H9 (cell line): Measurements from ENCODE around the gene KCNMA1. TPM values are rescaled to one million over a fixed set of nuclear protein-coding genes. Genes with fewer than 3 reads are reported as not detected.

Experiments
- DNase-seq: peaks from one replicate; pipeline ENCODE4 v3.0.0-alpha.2; 2017
- H2AFZ ChIP-seq: one replicate; pipeline ENCODE4 v1.6.1; 2013; ENCODE audit warnings: mild to moderate bottlenecking, low read length, control low read depth, moderate library complexity
- H2AK5ac ChIP-seq: 2 replicates; pipeline ENCODE4 v1.6.1; 2013; ENCODE audit warnings: low read length, control low read depth, mixed read lengths; ENCODE audit not compliant: insufficient read length
- H2BK120ac ChIP-seq: one replicate; pipeline ENCODE4 v1.6.1; 2013; ENCODE audit warnings: low read depth, mild to moderate bottlenecking, low read length, control low read depth, inconsistent platforms; ENCODE audit not compliant: poor library complexity, severe bottlenecking
- H2BK12ac ChIP-seq: 2 replicates; pipeline ENCODE4 v1.6.1; 2013; ENCODE audit warnings: low read length, control low read depth, mixed read lengths, low read depth; ENCODE audit not compliant: insufficient read length
- H2BK15ac ChIP-seq: 2 replicates; pipeline ENCODE4 v1.6.1; 2013; ENCODE audit warnings: low read depth, low read length, control low read depth
- H2BK20ac ChIP-seq: one replicate; pipeline ENCODE4 v1.6.1; 2013; ENCODE audit warnings: low read depth, mild to moderate bottlenecking, low read length, control low read depth, inconsistent platforms; ENCODE audit not compliant: poor library complexity, severe bottlenecking
- H2BK5ac ChIP-seq: 2 replicates; pipeline ENCODE4 v1.6.1; 2013; ENCODE audit warnings: low read length, control low read depth, mixed read lengths; ENCODE audit not compliant: insufficient read length
- H3K14ac ChIP-seq: 2 replicates; pipeline ENCODE4 v1.6.1; 2013; ENCODE audit warnings: low read length, control low read depth; ENCODE audit not compliant: insufficient read depth
- H3K18ac ChIP-seq: 2 replicates; pipeline ENCODE4 v1.6.1; 2013; ENCODE audit warnings: low read depth, mild to moderate bottlenecking, mixed read lengths, low read length, control low read depth; ENCODE audit not compliant: insufficient read length
- H3K23ac ChIP-seq: 2 replicates; pipeline ENCODE4 v1.6.1; 2013; ENCODE audit warnings: low read length, control low read depth, mixed read lengths, low read depth; ENCODE audit not compliant: insufficient read length
- H3K23me2 ChIP-seq: 2 replicates; pipeline ENCODE4 v1.6.1; 2013; ENCODE audit warnings: low read depth, mild to moderate bottlenecking, mixed read lengths, low read length, control low read depth; ENCODE audit not compliant: insufficient read length, poor library complexity, severe bottlenecking
- H3K27ac ChIP-seq: 2 replicates; pipeline ENCODE4 v1.5.1; 2013; ENCODE audit warnings: low read length, control low read depth, mixed read lengths, low read depth; ENCODE audit not compliant: insufficient read length
- H3K27me3 ChIP-seq: 2 replicates; pipeline ENCODE4 v1.6.1; 2013; ENCODE audit warnings: low read length, control low read depth, inconsistent platforms; ENCODE audit not compliant: insufficient read depth
- H3K4ac ChIP-seq: 2 replicates; pipeline ENCODE4 v1.6.1; 2013; ENCODE audit warnings: low read depth, mild to moderate bottlenecking, control low read depth, inconsistent platforms, low read length, moderate library complexity
- H3K4me1 ChIP-seq: 2 replicates; pipeline ENCODE4 v1.6.1; 2013; ENCODE audit warnings: low read length, control low read depth, inconsistent platforms; ENCODE audit not compliant: insufficient read depth
- H3K4me2 ChIP-seq: 2 replicates; pipeline ENCODE4 v1.6.1; 2013; ENCODE audit warnings: low read length, control low read depth, mixed read lengths; ENCODE audit not compliant: insufficient read length, insufficient read depth
- H3K56ac ChIP-seq: 2 replicates; pipeline ENCODE4 v1.6.1; 2013; ENCODE audit warnings: low read depth, mild to moderate bottlenecking, mixed read lengths, low read length, control low read depth; ENCODE audit not compliant: insufficient read length
- H3K79me1 ChIP-seq: 2 replicates; pipeline ENCODE4 v1.6.1; 2013; ENCODE audit warnings: low read depth, mild to moderate bottlenecking, moderate library complexity, low read length, control low read depth, inconsistent platforms; ENCODE audit not compliant: insufficient read depth, poor library complexity, severe bottlenecking
- H3K79me2 ChIP-seq: 2 replicates; pipeline ENCODE4 v1.6.1; 2013; ENCODE audit warnings: low read length, control low read depth, inconsistent platforms; ENCODE audit not compliant: insufficient read depth
- H3K9ac ChIP-seq: 2 replicates; pipeline ENCODE4 v1.6.1; 2013; ENCODE audit warnings: low read length, control low read depth, mixed read lengths; ENCODE audit not compliant: insufficient read length; ENCODE audit errors: extremely low read depth
- H3K9me3 ChIP-seq: one replicate; pipeline ENCODE4 v1.6.1; 2013; ENCODE audit warnings: low read depth, low read length, inconsistent platforms; ENCODE audit not compliant: control insufficient read depth
- H3T11ph ChIP-seq: one replicate; pipeline ENCODE4 v1.6.1; 2013; ENCODE audit warnings: mild to moderate bottlenecking, low read length, control low read depth, inconsistent platforms
- H4K20me1 ChIP-seq: one replicate; pipeline ENCODE4 v1.6.1; 2013; ENCODE audit not compliant: control insufficient read depth, insufficient read length, insufficient read depth
- H4K5ac ChIP-seq: 2 replicates; pipeline ENCODE4 v1.6.1; 2013; ENCODE audit warnings: low read depth, mild to moderate bottlenecking, mixed read lengths, low read length, control low read depth; ENCODE audit not compliant: insufficient read length
- H4K8ac ChIP-seq: replicated peaks from 2 replicates; pipeline ENCODE4 v1.6.1; 2013; ENCODE audit warnings: low read length, control low read depth, mixed read lengths, low read depth; ENCODE audit not compliant: insufficient read length
- H4K91ac ChIP-seq: 2 replicates; pipeline ENCODE4 v1.6.1; 2013; ENCODE audit warnings: low read depth, mild to moderate bottlenecking, moderate library complexity, mixed read lengths, low read length, control low read depth; ENCODE audit not compliant: insufficient read length
- H3K27ac Mint-ChIP-seq, 3 experiments: 2 replicates in 2 of 3; 3 replicates in 1 of 3; pipeline ENCODE4 v1.8.0; 2020 to 2021; ENCODE audit warnings: mixed read lengths in 3 of 3, mild to moderate bottlenecking in 1 of 3, moderate library complexity in 1 of 3
- H3K27me3 Mint-ChIP-seq: 2 replicates; pipeline ENCODE4 v1.8.0; 2021; ENCODE audit warnings: low read depth, mild to moderate bottlenecking, moderate library complexity, mixed read lengths
- H3K36me3 Mint-ChIP-seq, 3 experiments: 2 replicates in 2 of 3; 3 replicates in 1 of 3; pipeline ENCODE4 v1.8.0; 2020 to 2021; ENCODE audit warnings: low read depth in 3 of 3, mixed read lengths in 3 of 3; ENCODE audit not compliant: insufficient read depth in 1 of 3
- H3K4me1 Mint-ChIP-seq, 2 experiments: 2 replicates each; pipeline ENCODE4 v1.8.0; 2020; ENCODE audit warnings: mixed read lengths in 2 of 2
- H3K4me3 Mint-ChIP-seq, 2 experiments: 2 replicates in 1 of 2; 3 replicates in 1 of 2; pipeline ENCODE4 v1.8.0; 2020 to 2021; ENCODE audit warnings: mild to moderate bottlenecking in 2 of 2, mixed read lengths in 2 of 2, moderate library complexity in 1 of 2
- H3K9me3 Mint-ChIP-seq, 2 experiments: 2 replicates in 1 of 2; 3 replicates in 1 of 2; pipeline ENCODE4 v1.8.0; 2020; ENCODE audit warnings: mild to moderate bottlenecking in 2 of 2, mixed read lengths in 2 of 2, moderate library complexity in 1 of 2
- WGBS: extraction: QIAGEN DNeasy Blood & Tissue Kit; methylation state at CpG from one replicate; pipeline ENCODE4 v1.1.7; 2013; ENCODE audit warnings: missing lambda C conversion rate, low lambda C conversion rate, mixed read lengths; ENCODE audit not compliant: insufficient read length; ENCODE audit errors: extremely low coverage; 5-methylcytosine and 5-hydroxymethylcytosine counted together
- total RNA-seq: library from RNA; stranded (reverse); gene quantifications from 2 replicates; pipeline ENCODE4 v1.2.1, GENCODE V29; 2021
- TF ChIP-seq, protein P1 (sequence below): fragments of 200-600 bp; sonication (generic); conservative IDR thresholded peaks from 3 replicates; pipeline ENCODE4 v1.8.0; 2021; ENCODE audit warnings: antibody characterized with exemption, mild to moderate bottlenecking

The KCNMA1 gene
- total RNA-seq, 1 experiment from 2014 or later = 2.0 TPM

DNA sequence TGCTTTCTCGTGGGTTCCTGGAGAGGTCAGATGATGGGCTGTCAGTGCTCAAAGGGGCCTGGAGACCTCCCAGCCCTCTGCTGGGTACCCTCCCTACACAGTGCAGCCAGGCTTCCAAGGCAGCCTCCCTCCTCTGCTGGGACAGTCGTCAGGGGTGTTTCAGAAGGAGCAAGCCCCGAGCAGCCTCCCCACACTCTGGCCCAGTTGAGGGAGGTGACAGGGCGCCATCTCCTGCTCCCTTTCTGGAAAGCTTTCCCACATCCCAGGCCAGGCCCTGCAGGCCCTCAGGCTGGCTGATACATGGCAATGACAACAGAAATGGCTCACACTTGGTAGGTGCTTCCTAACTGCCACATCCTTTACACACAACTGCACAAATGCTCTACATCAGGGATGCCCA lies 32.1 kb downstream of the KCNMA1 start:
- Histone ChIP-seq H2AFZ (no peak overlapping the region), H2BK20ac (no peak overlapping the region), H3K4me2 (no peak overlapping the region), H3K4me1 (peaks cover 8% of the 10 kb centered on the region), H2BK15ac (no peak overlapping the region), H3K23ac (no peak overlapping the region), H3K79me2 (no peaks in the 10 kb centered on the region), H4K8ac (no peak overlapping the region), H3K27me3 (no peaks in the 10 kb centered on the region), H4K5ac (no peak overlapping the region), H4K20me1 (no peaks in the 10 kb centered on the region), H3K56ac (no peak overlapping the region), H3K79me1 (no peaks in the 10 kb centered on the region), H2BK5ac (no peak overlapping the region), H2BK12ac (no peak overlapping the region), H3K9ac (no peak overlapping the region), H3K14ac (no peak overlapping the region), H3K23me2 (no peaks in the 10 kb centered on the region), H2BK120ac (no peak overlapping the region), H3T11ph (no peak overlapping the region), H3K18ac (no peak overlapping the region), H2AK5ac (no peak overlapping the region), H3K27ac (no peak overlapping the region), H4K91ac (no peak overlapping the region), H3K4ac (no peak overlapping the region), H3K9me3 (no peaks in the 10 kb centered on the region)
- Mint-ChIP-seq H3K4me1 (peaks cover 12 to 15% of the 10 kb centered on the region in 2 experiments), H3K4me3 (no peak overlapping the region), H3K27ac (no peak overlapping the region; a peak in 1 of 7 replicates), H3K9me3 (no peaks in the 10 kb centered on the region), H3K27me3 (peaks cover 3% of the 10 kb centered on the region), H3K36me3 (no peaks in the 10 kb centered on the region)
- no CpG with 5 or more reads among the region's 4 CpGs for WGBS
- TF ChIP-seq, protein P1, sequence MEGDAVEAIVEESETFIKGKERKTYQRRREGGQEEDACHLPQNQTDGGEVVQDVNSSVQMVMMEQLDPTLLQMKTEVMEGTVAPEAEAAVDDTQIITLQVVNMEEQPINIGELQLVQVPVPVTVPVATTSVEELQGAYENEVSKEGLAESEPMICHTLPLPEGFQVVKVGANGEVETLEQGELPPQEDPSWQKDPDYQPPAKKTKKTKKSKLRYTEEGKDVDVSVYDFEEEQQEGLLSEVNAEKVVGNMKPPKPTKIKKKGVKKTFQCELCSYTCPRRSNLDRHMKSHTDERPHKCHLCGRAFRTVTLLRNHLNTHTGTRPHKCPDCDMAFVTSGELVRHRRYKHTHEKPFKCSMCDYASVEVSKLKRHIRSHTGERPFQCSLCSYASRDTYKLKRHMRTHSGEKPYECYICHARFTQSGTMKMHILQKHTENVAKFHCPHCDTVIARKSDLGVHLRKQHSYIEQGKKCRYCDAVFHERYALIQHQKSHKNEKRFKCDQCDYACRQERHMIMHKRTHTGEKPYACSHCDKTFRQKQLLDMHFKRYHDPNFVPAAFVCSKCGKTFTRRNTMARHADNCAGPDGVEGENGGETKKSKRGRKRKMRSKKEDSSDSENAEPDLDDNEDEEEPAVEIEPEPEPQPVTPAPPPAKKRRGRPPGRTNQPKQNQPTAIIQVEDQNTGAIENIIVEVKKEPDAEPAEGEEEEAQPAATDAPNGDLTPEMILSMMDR = peak; percentile 55
- DNase-seq = peak; percentile 58
